ENCODE measurements around the gene CRB2.

The CRB2 gene

DNA sequence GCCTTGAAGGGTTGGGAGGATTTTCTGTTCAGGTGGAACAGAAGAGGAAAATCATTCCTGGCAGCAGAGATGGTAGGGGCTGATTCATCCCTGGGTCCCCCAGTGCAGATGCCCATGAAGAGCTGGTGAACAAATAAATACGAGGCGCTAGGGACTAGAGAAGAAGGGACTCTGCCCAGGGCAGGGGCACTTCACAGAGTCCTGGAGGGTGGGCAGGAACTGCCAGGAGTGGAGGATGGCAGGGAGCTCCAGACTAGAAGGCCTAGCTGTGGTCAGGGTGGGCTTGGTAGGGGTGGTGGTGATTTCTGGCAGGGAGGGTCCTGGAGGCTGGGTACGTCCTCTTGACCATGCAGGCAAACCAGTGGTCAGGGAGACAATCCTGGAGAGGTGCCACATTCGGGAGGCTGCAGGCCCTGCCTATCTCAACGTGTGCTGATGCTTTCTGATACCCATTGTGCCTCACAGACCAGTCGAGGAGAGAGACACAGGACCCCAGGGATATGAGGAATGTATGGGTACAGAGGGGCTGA, 69.9 kb downstream of the CRB2 start:
- DNase-seq: no peak

DNA sequence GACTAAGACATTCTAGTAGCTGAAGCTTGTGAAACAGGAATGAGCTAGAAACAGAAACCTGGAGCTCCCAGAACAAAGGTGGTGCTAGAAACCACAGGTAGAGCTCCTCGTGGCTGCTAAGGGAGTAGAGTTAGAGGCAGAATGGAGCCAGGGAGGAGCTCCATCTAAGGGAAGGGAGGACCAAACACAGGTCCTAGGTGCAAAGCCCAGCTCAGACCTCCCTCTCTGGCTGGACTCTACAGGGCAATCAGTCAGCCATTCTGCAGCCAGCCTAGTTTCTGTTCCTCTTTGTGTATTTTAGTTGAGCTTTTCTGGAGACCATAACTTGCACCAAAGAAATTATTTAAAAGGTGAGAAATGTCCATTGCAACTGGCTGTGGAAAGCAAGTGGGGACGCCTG, 70.4 kb downstream of the CRB2 start:
- DNase-seq: no peak
